ENCODE data around the gene ICAM1.
A peak's percentile ranks its signal among the peaks of the same experiment; 100 is the strongest.

DNA sequence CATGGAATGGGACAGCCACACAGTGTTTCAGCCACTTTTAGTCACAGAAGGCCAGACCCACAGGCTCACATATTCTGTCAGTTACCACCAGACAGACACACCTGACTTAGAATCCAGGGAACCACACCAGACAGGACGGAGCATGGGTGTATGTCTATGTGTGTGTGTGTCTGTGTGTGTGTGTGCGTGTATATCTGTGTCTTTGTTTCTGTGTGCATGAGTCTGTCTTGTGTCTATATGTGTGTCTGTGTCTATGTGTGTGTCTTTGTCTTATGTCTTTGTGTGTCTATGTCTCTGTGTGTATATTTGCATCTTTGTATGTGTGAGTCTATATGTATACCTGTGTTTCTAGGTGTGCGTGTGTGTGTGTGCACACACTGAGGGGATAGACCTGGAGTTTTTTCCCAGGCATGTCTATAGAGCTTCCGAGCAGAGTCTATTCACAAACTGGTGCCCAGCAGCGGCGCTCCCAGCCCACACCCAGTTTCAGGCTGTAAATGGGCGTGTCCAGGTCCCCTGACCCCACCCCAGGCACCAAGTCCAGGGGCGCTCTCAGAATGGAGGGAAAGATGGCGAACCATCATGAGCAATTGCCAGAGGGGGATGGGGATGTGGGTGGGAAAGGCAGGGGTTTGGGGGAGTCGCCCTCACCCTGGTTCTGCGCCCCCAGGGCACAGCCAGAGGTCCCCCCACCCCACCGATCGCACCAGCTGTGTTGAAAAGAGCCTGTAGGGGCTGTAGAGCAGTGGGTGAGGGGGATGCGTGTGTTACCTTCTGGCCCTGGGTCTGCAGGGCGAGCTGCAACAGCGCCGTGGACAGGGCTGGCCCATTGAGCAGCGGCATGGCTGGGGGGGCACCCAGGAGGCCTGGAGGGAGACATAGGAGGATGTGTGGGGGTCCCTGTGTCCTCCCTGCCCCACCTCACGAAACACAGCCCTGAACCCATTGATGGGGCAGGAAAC, 51.2 kb downstream of the ICAM1 start:
- TF ChIP-seq TAF1 (IDR thresholded peaks at IDR 0.05; ENCODE audit: borderline replicate concordance, low read depth, low read length), result no peak
- TF ChIP-seq POLR2AphosphoS5 (IDR thresholded peaks at IDR 0.05; ENCODE audit: low read depth, low read length), result peak; percentile 77
- peak; percentile 66; the same call in 1 of the 2 replicates for TF ChIP-seq POLR2A (IDR thresholded peaks at IDR 0.05; ENCODE audit: low read depth, low read length)
